ENCODE measurements around the gene TFIP11.

DNA sequence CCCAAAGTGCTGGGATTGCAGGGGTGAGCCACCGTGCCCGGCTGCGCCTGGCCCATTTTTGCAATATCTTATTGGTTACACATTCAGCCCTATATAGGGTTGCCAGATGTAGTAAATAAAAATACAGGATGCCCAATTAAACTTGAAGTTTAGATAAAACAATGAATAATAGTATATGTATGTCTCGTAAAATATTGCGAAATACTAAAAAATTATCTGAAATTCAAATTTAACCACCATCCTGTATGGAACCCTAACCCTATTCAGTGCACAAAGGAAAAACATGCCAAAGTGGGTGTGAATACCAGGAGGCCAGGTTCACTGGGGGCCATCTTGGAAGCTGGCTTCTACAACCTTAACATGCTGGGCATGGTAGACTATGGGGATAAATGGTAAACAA is 5.2 kb upstream of the TFIP11 start:
- TF ChIP-seq, protein P1, sequence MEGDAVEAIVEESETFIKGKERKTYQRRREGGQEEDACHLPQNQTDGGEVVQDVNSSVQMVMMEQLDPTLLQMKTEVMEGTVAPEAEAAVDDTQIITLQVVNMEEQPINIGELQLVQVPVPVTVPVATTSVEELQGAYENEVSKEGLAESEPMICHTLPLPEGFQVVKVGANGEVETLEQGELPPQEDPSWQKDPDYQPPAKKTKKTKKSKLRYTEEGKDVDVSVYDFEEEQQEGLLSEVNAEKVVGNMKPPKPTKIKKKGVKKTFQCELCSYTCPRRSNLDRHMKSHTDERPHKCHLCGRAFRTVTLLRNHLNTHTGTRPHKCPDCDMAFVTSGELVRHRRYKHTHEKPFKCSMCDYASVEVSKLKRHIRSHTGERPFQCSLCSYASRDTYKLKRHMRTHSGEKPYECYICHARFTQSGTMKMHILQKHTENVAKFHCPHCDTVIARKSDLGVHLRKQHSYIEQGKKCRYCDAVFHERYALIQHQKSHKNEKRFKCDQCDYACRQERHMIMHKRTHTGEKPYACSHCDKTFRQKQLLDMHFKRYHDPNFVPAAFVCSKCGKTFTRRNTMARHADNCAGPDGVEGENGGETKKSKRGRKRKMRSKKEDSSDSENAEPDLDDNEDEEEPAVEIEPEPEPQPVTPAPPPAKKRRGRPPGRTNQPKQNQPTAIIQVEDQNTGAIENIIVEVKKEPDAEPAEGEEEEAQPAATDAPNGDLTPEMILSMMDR (IDR thresholded peaks at IDR 0.05; ENCODE audit: low read depth, low read length), result no peak
- TF ChIP-seq POLR2A (IDR thresholded peaks at IDR 0.05; ENCODE audit: extremely low read depth, insufficient read length), result no peak
- TF ChIP-seq MAX (IDR thresholded peaks at IDR 0.05; ENCODE audit: low read depth, low read length), result no peak

Data from NB4 (cell line).